ENCODE data around the gene TMC7. TPM values are rescaled to one million over a fixed set of nuclear protein-coding genes. Genes with fewer than 3 reads are reported as not detected.

TMC7 gene
- total and polyA plus RNA-seq, 2 experiments from 2014 or later, result 1.7 to 2.4 TPM

- H3K9me2 ChIP-seq (ENCODE audit: insufficient read depth), result no peaks in the 10 kb centered on the region
- 0 out of 3 replicates have a peak, but pooled peaks cover 5% of the 10 kb centered on the region for H3K9me3 Mint-ChIP-seq
- peaks cover 9% of the 10 kb centered on the region for H3K4me1 Mint-ChIP-seq
- no peak overlapping the region for H3K27ac ChIP-seq (ENCODE audit: low read depth)
- no peak overlapping the region for H3K27ac Mint-ChIP-seq
- peaks cover 12% of the 10 kb centered on the region for H3K4me1 ChIP-seq (ENCODE audit: insufficient read depth)
- TF ChIP-seq POLR2AphosphoS5 (IDR thresholded peaks at IDR 0.05; ENCODE audit: low read depth), result no peak
- TF ChIP-seq CTCF (conservative IDR thresholded peaks at IDR 0.05; ENCODE audit: low read depth in 2 of 2), result peak in 1 of 2 experiments; percentile 37; a peak in 2 of 4 replicates
- no peaks in the 10 kb centered on the region for H3K27me3 ChIP-seq (ENCODE audit: insufficient read depth)
- H3K4me2 ChIP-seq, result no peak overlapping the region
- DNase-seq (ENCODE audit: low spot score) (no peak), ATAC-seq (no peak)
- no peak overlapping the region for H3K4me3 Mint-ChIP-seq
- H2AFZ ChIP-seq, result peak overlapping the region; percentile 69; the same call in 1 of the 2 replicates
- H3K36me3 ChIP-seq (ENCODE audit: insufficient read depth), result no peaks in the 10 kb centered on the region
- H3K27me3 Mint-ChIP-seq (ENCODE audit: insufficient read depth, low read depth, poor library complexity), result peaks cover 10% of the 10 kb centered on the region
- H3K79me2 ChIP-seq (replicated peaks; ENCODE audit: insufficient read depth), result no peaks in the 10 kb centered on the region
- no peaks in the 10 kb centered on the region for H3K36me3 Mint-ChIP-seq (ENCODE audit: low read depth)
- H3F3A ChIP-seq (replicated peaks; ENCODE audit: low read depth), result peaks cover 3% of the 10 kb centered on the region; the same call in 1 of the 2 replicates
- H4K20me1 ChIP-seq (replicated peaks; ENCODE audit: insufficient read depth), result no peaks in the 10 kb centered on the region
- no peak overlapping the region for H3K4me3 ChIP-seq
Observed at GRCh38 chr16:18943414-18943813, 40.3 kb upstream of the TMC7 start.

DNA sequence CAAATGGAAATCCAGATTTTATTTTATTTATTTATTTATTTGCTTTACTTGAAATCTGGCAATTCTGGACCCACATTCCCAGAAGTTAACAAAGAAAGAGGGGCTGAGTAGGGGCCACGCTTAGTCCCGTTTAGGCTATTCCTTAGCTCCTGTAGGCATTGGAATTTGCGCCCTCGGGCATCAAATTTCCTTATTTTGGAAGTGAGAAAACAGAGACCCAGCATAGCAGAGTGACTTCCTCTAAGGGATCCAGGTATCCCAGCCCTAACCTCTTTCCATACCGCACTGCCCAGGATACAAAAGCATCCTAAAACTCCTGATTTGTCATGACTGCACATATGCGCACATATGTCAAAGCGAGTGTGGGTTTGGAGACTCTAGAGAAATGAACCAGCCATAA lies 38.5 kb upstream of the TMC7 start:
- peaks cover 3% of the 10 kb centered on the region; the same call in 1 of the 2 replicates for H3F3A ChIP-seq (replicated peaks; ENCODE audit: low read depth)
- Mint-ChIP-seq H3K9me3 (0 out of 3 replicates have a peak, but pooled peaks cover 5% of the 10 kb centered on the region), H3K27me3 (ENCODE audit: insufficient read depth, low read depth, poor library complexity) (peaks cover 8% of the 10 kb centered on the region), H3K4me1 (peaks cover 9% of the 10 kb centered on the region), H3K27ac (no peak overlapping the region), H3K4me3 (no peak overlapping the region), H3K36me3 (ENCODE audit: low read depth) (no peaks in the 10 kb centered on the region)
- H3K4me1 ChIP-seq (ENCODE audit: insufficient read depth), result peaks cover 12% of the 10 kb centered on the region
- peak; percentile 55 for ATAC-seq
- no peak overlapping the region; the same call in 1 of the 2 replicates for H2AFZ ChIP-seq
- no peaks in the 10 kb centered on the region for H3K79me2 ChIP-seq (replicated peaks; ENCODE audit: insufficient read depth)
- peak overlapping the region; percentile 60 for H3K27ac ChIP-seq (ENCODE audit: low read depth)
- no peaks in the 10 kb centered on the region for H3K36me3 ChIP-seq (ENCODE audit: insufficient read depth)
- peak; percentile 61 for DNase-seq (ENCODE audit: low spot score)
- TF ChIP-seq EZH2phosphoT487 (IDR thresholded peaks at IDR 0.05; ENCODE audit: unreplicated experiment) (no peak), ETS1 (IDR thresholded peaks at IDR 0.05) (no peak), ZNF114 (CRISPR knock-in tag; IDR thresholded peaks at IDR 0.05) (no peak), EZH2 (IDR thresholded peaks at IDR 0.05; ENCODE audit: low read depth, unreplicated experiment) (no peak)
- peak overlapping the region; percentile 52; the same call in 1 of the 2 replicates for H3K4me2 ChIP-seq
- H3K4me3 ChIP-seq, result no peak overlapping the region
- H3K27me3 ChIP-seq (ENCODE audit: insufficient read depth), result no peaks in the 10 kb centered on the region
- H3K9me2 ChIP-seq (ENCODE audit: insufficient read depth), result no peaks in the 10 kb centered on the region
- no peaks in the 10 kb centered on the region for H4K20me1 ChIP-seq (replicated peaks; ENCODE audit: insufficient read depth)

DNA sequence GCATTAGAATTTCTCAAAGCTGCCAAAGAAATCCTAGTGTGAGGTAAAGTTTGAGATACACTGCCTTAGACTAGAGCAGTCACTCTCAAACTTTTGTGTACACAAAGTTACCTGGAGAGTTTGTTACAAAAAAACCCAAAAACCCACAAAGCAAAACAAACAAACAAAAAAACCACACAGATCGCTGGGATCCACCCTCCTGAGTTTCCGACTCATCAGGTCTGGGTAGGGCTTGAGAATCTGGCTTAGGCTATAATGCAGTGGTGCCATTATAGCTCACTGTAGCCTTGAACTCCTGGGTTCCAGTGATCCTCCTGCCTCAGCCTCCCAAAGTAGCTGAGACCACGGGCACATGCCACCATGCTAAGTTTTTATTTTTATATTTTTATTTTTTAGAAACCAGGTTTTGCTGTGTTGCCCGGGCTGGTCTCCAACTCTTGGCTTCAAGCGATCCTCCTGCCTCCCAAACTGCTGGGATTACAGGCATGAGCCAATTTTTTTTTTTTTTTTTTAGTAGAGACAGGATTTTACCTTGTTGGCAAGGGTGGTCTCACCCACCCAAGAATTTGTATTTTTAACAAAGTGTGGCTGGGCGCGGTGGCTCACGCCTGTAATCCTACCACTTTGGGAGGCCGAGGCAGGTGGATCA lies 35.2 kb upstream of the TMC7 start:
- Histone ChIP-seq H3K4me1 (ENCODE audit: insufficient read depth) (peaks cover 12% of the 10 kb centered on the region), H3K36me3 (ENCODE audit: insufficient read depth) (no peaks in the 10 kb centered on the region), H3K27me3 (ENCODE audit: insufficient read depth) (no peaks in the 10 kb centered on the region), H4K20me1 (replicated peaks; ENCODE audit: insufficient read depth) (no peaks in the 10 kb centered on the region), H2AFZ (no peak overlapping the region), H3K79me2 (replicated peaks; ENCODE audit: insufficient read depth) (no peaks in the 10 kb centered on the region), H3K4me2 (no peak overlapping the region), H3K27ac (ENCODE audit: low read depth) (no peak overlapping the region), H3F3A (replicated peaks; ENCODE audit: low read depth) (peaks cover 3% of the 10 kb centered on the region; the same call in 1 of the 2 replicates), H3K4me3 (no peak overlapping the region), H3K9me2 (ENCODE audit: insufficient read depth) (no peaks in the 10 kb centered on the region)
- H3K36me3 Mint-ChIP-seq (ENCODE audit: low read depth), result no peaks in the 10 kb centered on the region
- ATAC-seq (no peak), DNase-seq (ENCODE audit: low spot score) (no peak)
- H3K4me1 Mint-ChIP-seq, result peaks cover 9% of the 10 kb centered on the region
- 0 out of 3 replicates have a peak, but pooled peaks cover 5% of the 10 kb centered on the region for H3K9me3 Mint-ChIP-seq
- peaks cover 8% of the 10 kb centered on the region for H3K27me3 Mint-ChIP-seq (ENCODE audit: insufficient read depth, low read depth, poor library complexity)
- no peak overlapping the region for H3K4me3 Mint-ChIP-seq
- no peak overlapping the region for H3K27ac Mint-ChIP-seq
- TF ChIP-seq STAT1 (IDR thresholded peaks at IDR 0.05; ENCODE audit: unreplicated experiment), result no peak
- TF ChIP-seq POLR2AphosphoS5 (IDR thresholded peaks at IDR 0.05; ENCODE audit: low read depth), result no peak
- no peak for TF ChIP-seq EZH2phosphoT487 (IDR thresholded peaks at IDR 0.05; ENCODE audit: unreplicated experiment)
- TF ChIP-seq NANOG (IDR thresholded peaks at IDR 0.05; ENCODE audit: borderline replicate concordance), result no peak
- TF ChIP-seq CTCF (conservative IDR thresholded peaks at IDR 0.05; ENCODE audit: low read depth in 2 of 2), result no peak
- TF ChIP-seq JUNB (IDR thresholded peaks at IDR 0.05; ENCODE audit: unreplicated experiment), result no peak

Data from GM23338 (cell line).